SK-N-SH (cell line): ENCODE measurements around the gene NR5A2. TPM values are rescaled to one million over a fixed set of nuclear protein-coding genes. Genes with fewer than 3 reads are reported as not detected.

Source experiments
- CTCF ChIA-PET: fragments of 300-600, 350-600 bp; formaldehyde crosslinking; extraction: SDS; loops from one replicate; lab custom pipeline; 2021; lab: Yijun Ruan, JAX
- POLR2A ChIA-PET: fragments of 350-600 bp; sonication (Branson Sonifier 250); formaldehyde crosslinking; extraction: SDS; loops from one replicate; lab custom pipeline; 2020; ENCODE audit warnings: antibody characterized with exemption, inconsistent platforms; lab: Yijun Ruan, JAX
- DNase-seq: peaks from one replicate; pipeline ENCODE4 v3.0.0; 2012
- H2AFZ ChIP-seq: fragments of 200-600 bp; sonication (generic); 2 replicates; pipeline ENCODE4 v1.8.1; 2016; ENCODE audit warnings: antibody characterized with exemption, mild to moderate bottlenecking, low read depth
- H3F3A ChIP-seq: fragments of 200-600 bp; sonication (generic); replicated peaks from 2 replicates; pipeline ENCODE3; 2016; ENCODE audit warnings: antibody characterized with exemption, mild to moderate bottlenecking; ENCODE audit not compliant: insufficient read depth
- H3K27ac ChIP-seq, 2 experiments: fragments of 200-500 bp in 1 of 2; fragments of 200-600 bp in 1 of 2; sonication (Bioruptor generic) in 1 of 2; sonication (generic), shearing (Covaris generic) in 1 of 2; 2 replicates each; pipeline versions ENCODE4 v1.5.1 to v1.6.1; 2014 to 2016; ENCODE audit warnings: low read depth in 2 of 2, inconsistent platforms in 1 of 2, low read length in 1 of 2, mild to moderate bottlenecking in 1 of 2, mixed read lengths in 1 of 2
- H3K27me3 ChIP-seq: fragments of 200-600 bp; sonication (generic), shearing (Covaris generic); 2 replicates; pipeline ENCODE4 v1.6.1; 2016; ENCODE audit warnings: mixed run types; ENCODE audit not compliant: insufficient read depth
- H3K36me3 ChIP-seq, 2 experiments: fragments of 200-500 bp in 1 of 2; fragments of 200-600 bp in 1 of 2; sonication (Bioruptor generic) in 1 of 2; sonication (generic) in 1 of 2; replicated peaks in 1 of 2; 2 replicates each; pipeline versions ENCODE3 to v1.5.1; 2014 to 2016; ENCODE audit warnings: low read length in 1 of 2, mild to moderate bottlenecking in 1 of 2; ENCODE audit not compliant: insufficient read depth in 2 of 2, control insufficient read depth in 1 of 2
- H3K4me1 ChIP-seq, 2 experiments: fragments of 200-500 bp in 1 of 2; fragments of 200-600 bp in 1 of 2; sonication (Bioruptor generic) in 1 of 2; sonication (generic), shearing (Covaris generic) in 1 of 2; 2 replicates each; pipeline versions ENCODE4 v1.5.1 to v1.6.1; 2014 to 2016; ENCODE audit warnings: low read depth in 1 of 2, low read length in 1 of 2, mixed run types in 1 of 2; ENCODE audit not compliant: insufficient read depth in 2 of 2, control insufficient read depth in 1 of 2
- H3K4me2 ChIP-seq: fragments of 200-600 bp; sonication (generic), shearing (Covaris generic); 2 replicates; pipeline ENCODE4 v1.6.1; 2017; ENCODE audit warnings: mixed run types
- H3K4me3 ChIP-seq, 2 experiments: fragments of 200-500 bp in 1 of 2; fragments of 200-600 bp in 1 of 2; sonication (Bioruptor generic) in 1 of 2; sonication (generic), shearing (Covaris generic) in 1 of 2; 2 replicates each; pipeline versions ENCODE4 v1.5.1 to v1.8.1; 2014 to 2016; ENCODE audit warnings: low read depth in 2 of 2, inconsistent platforms in 1 of 2, low read length in 1 of 2, mild to moderate bottlenecking in 1 of 2, mixed read lengths in 1 of 2, moderate library complexity in 1 of 2
- H3K79me2 ChIP-seq: fragments of 200-600 bp; sonication (generic); 2 replicates; pipeline ENCODE4 v1.8.1; 2017; ENCODE audit warnings: mild to moderate bottlenecking; ENCODE audit not compliant: insufficient read depth
- H3K9ac ChIP-seq: fragments of 200-600 bp; sonication (generic); 2 replicates; pipeline ENCODE4 v1.6.1; 2017; ENCODE audit warnings: mixed run types
- H3K9me2 ChIP-seq: fragments of 200-600 bp; sonication (generic); 2 replicates; pipeline ENCODE4 v1.6.1; 2017; ENCODE audit warnings: mixed run types
- H3K9me3 ChIP-seq: fragments of 200-600 bp; sonication (generic); 2 replicates; pipeline ENCODE4 v1.6.1; 2017; ENCODE audit warnings: mixed run types, mild to moderate bottlenecking, moderate library complexity
- H4K20me1 ChIP-seq: fragments of 200-600 bp; sonication (generic); 2 replicates; pipeline ENCODE4 v1.6.1; 2017; ENCODE audit warnings: mild to moderate bottlenecking, mixed run types; ENCODE audit not compliant: insufficient read depth
- CHD2 ChIP-seq: fragments of 150-350 bp; IDR thresholded peaks from 2 replicates; pipeline ENCODE4 v1.6.1; 2018; ENCODE audit warnings: low read length; ENCODE audit not compliant: partially characterized antibody
- ELF1 ChIP-seq: IDR thresholded peaks from 2 replicates; pipeline ENCODE4 v1.4.0; 2012
- EP300 ChIP-seq, 2 experiments: IDR thresholded peaks; 2 replicates each; pipeline versions ENCODE4 v1.4.0 to v1.6.1; 2012; ENCODE audit warnings: borderline replicate concordance in 1 of 2, low read depth in 1 of 2, low read length in 1 of 2
- EZH2phosphoT487 ChIP-seq: fragments of 200-600 bp; sonication (generic); IDR thresholded peaks from 2 replicates; pipeline ENCODE4 v1.6.1; 2017; ENCODE audit warnings: low read depth, mixed run types, mild to moderate bottlenecking, antibody characterized with exemption, moderate library complexity, borderline replicate concordance
- FOSL2 ChIP-seq: IDR thresholded peaks from 2 replicates; pipeline ENCODE4 v1.4.0; 2012; ENCODE audit warnings: low read depth, mild to moderate bottlenecking, moderate library complexity, borderline replicate concordance
- FOXJ3 ChIP-seq: sonication (generic); formaldehyde crosslinking; IDR thresholded peaks from 2 replicates; pipeline ENCODE4 v1.5.1; 2020; ENCODE audit warnings: mild to moderate bottlenecking, missing genetic modification reagents
- GABPA ChIP-seq: IDR thresholded peaks from 2 replicates; pipeline ENCODE4 v1.4.0; 2012; ENCODE audit warnings: low read depth, mild to moderate bottlenecking
- GATA2 ChIP-seq: sonication (generic); formaldehyde crosslinking; IDR thresholded peaks from 2 replicates; pipeline ENCODE4 v1.5.0; 2020; ENCODE audit warnings: mild to moderate bottlenecking, missing genetic modification reagents
- JUND ChIP-seq: IDR thresholded peaks from 2 replicates; pipeline ENCODE4 v1.4.0; 2012
- MAX ChIP-seq: IDR thresholded peaks from 2 replicates; pipeline ENCODE4 v1.4.0; 2012; ENCODE audit warnings: low read depth
- MEF2A ChIP-seq: IDR thresholded peaks from 2 replicates; pipeline ENCODE4 v1.4.0; 2012; ENCODE audit warnings: low read depth, borderline replicate concordance
- MXI1 ChIP-seq: IDR thresholded peaks from 2 replicates; pipeline ENCODE4 v1.6.1; 2012; ENCODE audit warnings: mild to moderate bottlenecking, low read depth, low read length, improper control_type of control experiment
- NRF1 ChIP-seq: IDR thresholded peaks from 2 replicates; pipeline ENCODE4 v1.6.1; 2012; ENCODE audit warnings: low read depth, mild to moderate bottlenecking, low read length
- PBX3 ChIP-seq: IDR thresholded peaks from 2 replicates; pipeline ENCODE4; 2012
- POLR2AphosphoS5 ChIP-seq: IDR thresholded peaks from 2 replicates; pipeline ENCODE4 v1.6.1; 2012; ENCODE audit warnings: low read depth, low read length
- RFX5 ChIP-seq: IDR thresholded peaks from 2 replicates; pipeline ENCODE4 v1.6.1; 2012; ENCODE audit warnings: mild to moderate bottlenecking, improper control_type of control experiment, low read length
- RXRA ChIP-seq: IDR thresholded peaks from 2 replicates; pipeline ENCODE4 v1.4.0; 2012; ENCODE audit warnings: low read depth, mild to moderate bottlenecking, borderline replicate concordance
- SIN3A ChIP-seq: IDR thresholded peaks from 2 replicates; pipeline ENCODE4 v1.6.1; 2012; ENCODE audit warnings: low read depth, mild to moderate bottlenecking, low read length, moderate library complexity, borderline replicate concordance
- TCF12 ChIP-seq: IDR thresholded peaks from 2 replicates; pipeline ENCODE4 v1.4.0; 2012
- TEAD4 ChIP-seq: IDR thresholded peaks from 2 replicates; pipeline ENCODE4 v1.4.0; 2012; ENCODE audit warnings: mild to moderate bottlenecking, borderline replicate concordance; ENCODE audit not compliant: insufficient read depth
- YY1 ChIP-seq: IDR thresholded peaks from 2 replicates; pipeline ENCODE4 v1.4.0; 2012; ENCODE audit warnings: low read depth, mild to moderate bottlenecking
- WGBS: methylation state at CpG from one replicate; pipeline ENCODE4 v1.1.6; 2017; ENCODE audit warnings: low lambda C conversion rate; 5-methylcytosine and 5-hydroxymethylcytosine counted together
- polyA plus RNA-seq, 3 experiments: library from polyadenylated mRNA; depleted of rRNA; stranded (reverse); fragments of >200 nt; gene quantifications; 2 replicates each; pipeline ENCODE4 v1.2.3, GENCODE V29; 2012
- TF ChIP-seq, protein P1 (sequence below): IDR thresholded peaks from 2 replicates; pipeline ENCODE4 v1.4.0; 2012; ENCODE audit warnings: low read depth, borderline replicate concordance

Gene NR5A2
- polyA plus RNA-seq (2012; rRNA removed): not detected in 2 replicates
- not detected in 2 replicates for polyA plus RNA-seq (2012; cell fraction: cytosol; rRNA removed)
- polyA plus RNA-seq (2012; cell fraction: nucleus; rRNA removed): not detected in 2 replicates

- CTCF ChIA-PET: interaction anchor here (0.6 to 0.9 kb wide), 3 partner anchors 237 to 342 kb away, joined by 3 read pairs; no protein-coding TSS in a partner anchor
- H3K9ac ChIP-seq: no peak within 1 kb of the TSS
- DNase-seq: no peak
- H3K79me2 ChIP-seq: no peaks in the 10 kb centered on the region
- H3K4me3 ChIP-seq: no peak within 1 kb of the TSS; a peak in 1 of 4 replicates
- no peak for TF ChIP-seq PBX3
- TF ChIP-seq GABPA: no peak
- TF ChIP-seq JUND: no peak
- TF ChIP-seq EP300 (IDR thresholded peaks at IDR 0.05; ENCODE audit: borderline replicate concordance in 1 of 2, low read depth in 1 of 2, low read length in 1 of 2): no peak
- no peak for TF ChIP-seq ELF1
- no peak for TF ChIP-seq MAX
- no peak for TF ChIP-seq SIN3A
- TF ChIP-seq, protein P1, sequence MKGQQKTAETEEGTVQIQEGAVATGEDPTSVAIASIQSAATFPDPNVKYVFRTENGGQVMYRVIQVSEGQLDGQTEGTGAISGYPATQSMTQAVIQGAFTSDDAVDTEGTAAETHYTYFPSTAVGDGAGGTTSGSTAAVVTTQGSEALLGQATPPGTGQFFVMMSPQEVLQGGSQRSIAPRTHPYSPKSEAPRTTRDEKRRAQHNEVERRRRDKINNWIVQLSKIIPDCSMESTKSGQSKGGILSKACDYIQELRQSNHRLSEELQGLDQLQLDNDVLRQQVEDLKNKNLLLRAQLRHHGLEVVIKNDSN: no peak
- no peak for TF ChIP-seq YY1
- TF ChIP-seq RFX5: no peak
- no peak for TF ChIP-seq TCF12
- TF ChIP-seq RXRA: no peak
- no peak for TF ChIP-seq GATA2 (CRISPR knock-in tag)
- TF ChIP-seq FOXJ3: no peak
- no peak for TF ChIP-seq EZH2phosphoT487
- TF ChIP-seq POLR2AphosphoS5: no peak
- peaks cover 3% of the 10 kb centered on the region for H3F3A ChIP-seq
- POLR2A ChIA-PET: no interaction called here
- H3K4me2 ChIP-seq: no peak within 1 kb of the TSS
- H2AFZ ChIP-seq: no peak within 1 kb of the TSS
- no peaks in the 10 kb centered on the region for H4K20me1 ChIP-seq
- peaks cover 39% of the 10 kb centered on the region for H3K27me3 ChIP-seq
- 36% methylated on average over 1 of the region's 1 CpG for WGBS
- H3K9me2 ChIP-seq: no peaks in the 10 kb centered on the region
- no peak within 1 kb of the TSS for H3K27ac ChIP-seq
- peaks cover 0 to 8% of the 10 kb centered on the region in 2 experiments; a peak in 1 of 4 replicates for H3K4me1 ChIP-seq
- no peaks in the 10 kb centered on the region for H3K36me3 ChIP-seq
- no peaks in the 10 kb centered on the region for H3K9me3 ChIP-seq
These were observed at the start of gene NR5A2 for GRCh38 chr1:200027264-200027823. NR5A2 (plus strand) TSS chr1:200027710; CDS start chr1:200027848, 138 bp downstream.

DNA sequence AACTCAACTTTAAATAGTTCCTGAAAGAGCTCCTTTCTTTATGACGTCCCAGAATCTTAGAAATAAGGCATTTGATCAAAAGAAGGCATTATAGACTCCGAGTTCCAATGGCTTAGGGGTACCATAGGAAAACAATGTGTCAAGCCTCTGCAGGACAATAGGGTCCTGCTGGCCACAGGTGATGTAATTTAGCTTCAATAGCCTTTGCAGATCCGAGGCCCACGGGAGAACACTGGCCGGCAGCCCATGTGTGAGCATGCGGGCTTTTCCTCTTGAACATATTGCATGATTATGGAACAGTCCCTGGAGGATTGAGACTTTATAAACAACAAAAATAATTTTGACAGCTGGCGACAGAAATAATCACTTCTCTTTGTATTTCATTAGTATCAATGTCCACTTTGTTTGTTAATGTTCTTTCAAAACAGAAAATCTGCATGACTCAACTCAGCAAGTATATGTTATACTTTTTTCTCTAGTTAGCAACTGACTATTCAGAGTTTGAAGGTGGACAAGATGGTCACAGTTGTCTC is 49.0 kb upstream of the NR5A2 start:
- POLR2A ChIA-PET: no interaction called here
- no peak for DNase-seq
- H3K27ac ChIP-seq: no peak overlapping the region
- H3K4me2 ChIP-seq: no peak overlapping the region
- H3K4me3 ChIP-seq: no peak overlapping the region
- no peaks in the 10 kb centered on the region for H3K9me3 ChIP-seq
- no peaks in the 10 kb centered on the region for H3K4me1 ChIP-seq
- no peaks in the 10 kb centered on the region for H3K79me2 ChIP-seq
- CTCF ChIA-PET: no interaction called here
- H3F3A ChIP-seq: no peaks in the 10 kb centered on the region
- H3K27me3 ChIP-seq: no peaks in the 10 kb centered on the region; the same call in 1 of the 2 replicates
- no peaks in the 10 kb centered on the region for H3K36me3 ChIP-seq
- no peaks in the 10 kb centered on the region for H3K9me2 ChIP-seq
- WGBS: 54% methylated on average over 7 of the region's 7 CpGs
- H2AFZ ChIP-seq: no peak overlapping the region
- no peaks in the 10 kb centered on the region for H4K20me1 ChIP-seq
- H3K9ac ChIP-seq: no peak overlapping the region
- TF ChIP-seq, protein P1: no peak
- TF ChIP-seq POLR2AphosphoS5 (no peak), GATA2 (CRISPR knock-in tag) (no peak), SIN3A (no peak), MAX (no peak), MEF2A (no peak), ELF1 (no peak), TEAD4 (no peak), CHD2 (no peak), NRF1 (no peak), FOSL2 (no peak), FOXJ3 (no peak), PBX3 (no peak), MXI1 (no peak)
